NCI-H460 (cell line): ENCODE measurements around the gene DFFA. TPM values are rescaled to one million over a fixed set of nuclear protein-coding genes. Genes with fewer than 3 reads are reported as not detected.
"Not testable (repeated sequence)": the region's sequence is repeated elsewhere in the genome, so short reads cannot be mapped to it uniquely, and the experiment has no call there.

Source experiments
- DNase-seq: peaks from one replicate; pipeline ENCODE4 v3.0.0-alpha.2; 2016; ENCODE audit warnings: low read depth; ENCODE audit errors: extremely low read depth
- total RNA-seq: library from RNA; depleted of rRNA; stranded (reverse); fragments of >200 nt; shearing (Covaris generic); gene quantifications from 2 replicates; pipeline ENCODE4 v1.2.3, GENCODE V29; 2014

Gene DFFA
- total RNA-seq, 1 experiment from 2014 or later = 20.5 TPM

- DNase-seq = no peak
These were observed 34.3 kb upstream of the DFFA start for GRCh38 chr1:10506677-10507047.

GRCh38 chr1:10506046-10506676 is 33.8 kb upstream of the DFFA start:
- not testable (repeated sequence) for DNase-seq

DNA sequence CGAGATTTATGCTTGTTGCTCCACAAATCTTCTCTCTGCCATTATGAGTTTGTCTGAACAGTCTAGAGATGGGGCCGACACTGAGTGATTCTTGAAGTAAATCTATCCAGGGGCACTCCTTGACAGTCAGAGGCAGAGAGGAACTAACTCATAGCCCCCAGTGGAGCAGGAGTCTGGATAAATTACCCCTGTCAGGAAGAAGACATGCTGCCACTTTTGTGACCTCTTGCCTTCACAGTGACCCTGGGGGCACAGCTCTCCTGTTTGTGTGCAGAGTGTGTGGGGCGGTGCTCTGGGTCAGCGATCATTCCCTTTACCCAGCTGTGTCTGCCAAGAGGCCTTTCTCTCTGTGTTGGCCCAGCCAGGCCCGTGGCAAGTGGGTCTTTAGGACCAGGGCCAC is 31.9 kb upstream of the DFFA start:
- DNase-seq = no peak

- no peak for DNase-seq
These were observed 29.9 kb upstream of the DFFA start for GRCh38 chr1:10502206-10502605.

DNA sequence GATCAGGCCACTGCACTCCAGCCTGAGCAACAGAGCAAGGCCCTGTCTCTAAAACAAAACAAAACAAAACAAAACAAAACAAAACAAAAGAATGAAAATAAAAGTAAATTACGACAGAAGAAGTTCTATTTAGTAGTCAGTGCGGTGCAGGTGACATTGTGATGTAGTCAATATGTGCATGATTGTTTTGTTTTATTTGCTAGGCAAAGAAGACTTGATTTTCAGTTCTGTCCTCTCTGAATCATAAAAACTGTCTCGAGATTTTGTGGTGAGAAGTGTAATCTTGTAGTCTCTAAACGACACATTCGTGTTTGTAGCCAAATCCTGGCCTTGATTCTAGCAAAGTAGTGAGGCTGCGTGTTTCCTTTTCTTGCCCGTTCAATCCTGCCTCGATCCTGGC is 25.9 kb upstream of the DFFA start:
- DNase-seq = no peak

DNA sequence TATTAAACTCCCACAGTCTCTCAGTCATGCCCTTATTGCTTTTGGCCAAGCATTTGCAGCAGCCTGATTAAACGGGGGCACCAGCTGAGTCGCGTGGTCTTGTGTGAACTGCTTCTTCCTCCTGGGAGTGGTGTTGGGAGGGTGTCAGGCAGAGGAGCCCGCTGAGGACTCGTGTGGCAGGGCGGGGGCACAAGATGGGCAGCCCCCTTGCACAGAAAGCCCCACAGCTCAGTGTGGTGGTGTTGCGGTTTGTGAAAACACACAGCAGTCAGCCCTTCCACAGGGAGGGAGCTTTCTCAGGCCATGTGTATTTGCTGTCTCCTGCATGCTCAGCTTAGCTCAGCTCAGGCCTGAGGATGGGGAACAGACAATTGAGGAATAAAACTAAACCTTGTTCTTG is 24.8 kb upstream of the DFFA start:
- no peak for DNase-seq

DNA sequence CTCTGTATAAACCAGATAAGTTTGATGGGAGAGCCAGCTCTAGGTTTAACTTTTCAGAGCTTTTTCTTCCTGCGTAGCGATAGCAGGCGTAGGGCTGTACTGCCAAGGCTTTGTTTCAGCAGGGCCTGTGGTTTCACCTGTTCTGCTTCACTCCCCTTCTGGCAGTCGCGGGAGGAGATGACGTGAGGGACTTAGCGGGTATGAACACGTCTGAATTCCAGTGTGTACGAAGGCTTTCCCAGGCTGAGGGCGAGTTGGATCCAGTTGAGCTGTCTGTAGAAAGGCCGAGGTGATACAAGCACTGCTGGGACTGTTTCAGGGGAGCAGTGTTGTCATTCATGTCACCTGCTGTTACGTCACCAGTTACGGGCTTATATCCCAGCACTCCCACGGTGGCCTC is 23.6 kb upstream of the DFFA start:
- DNase-seq = no peak

DNA sequence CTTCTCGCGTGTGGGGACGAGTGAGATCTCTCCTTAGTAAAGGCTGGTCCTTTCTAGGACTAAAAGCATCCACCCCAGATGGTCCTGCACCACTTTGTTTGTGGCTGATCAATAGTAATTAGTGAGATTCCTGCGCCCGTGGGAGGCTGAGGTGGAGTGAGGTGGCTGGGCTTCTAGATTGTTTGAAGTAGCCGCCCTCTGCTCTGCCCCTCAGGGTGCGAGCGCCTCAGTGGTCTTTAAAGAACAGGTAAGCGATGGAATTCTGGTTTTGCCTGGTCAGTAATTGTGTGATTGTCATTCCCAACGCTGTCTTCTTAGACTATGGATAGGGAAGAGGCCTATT is 23.1 kb upstream of the DFFA start:
- DNase-seq = no peak

- DNase-seq = peak; percentile 52
These were observed 22.6 kb upstream of the DFFA start for GRCh38 chr1:10494754-10495474.

GRCh38 chr1:10494418-10494753 is 22.1 kb upstream of the DFFA start:
- DNase-seq = no peak

GRCh38 chr1:10490286-10490970 is 18.1 kb upstream of the DFFA start:
- no peak for DNase-seq

DNA sequence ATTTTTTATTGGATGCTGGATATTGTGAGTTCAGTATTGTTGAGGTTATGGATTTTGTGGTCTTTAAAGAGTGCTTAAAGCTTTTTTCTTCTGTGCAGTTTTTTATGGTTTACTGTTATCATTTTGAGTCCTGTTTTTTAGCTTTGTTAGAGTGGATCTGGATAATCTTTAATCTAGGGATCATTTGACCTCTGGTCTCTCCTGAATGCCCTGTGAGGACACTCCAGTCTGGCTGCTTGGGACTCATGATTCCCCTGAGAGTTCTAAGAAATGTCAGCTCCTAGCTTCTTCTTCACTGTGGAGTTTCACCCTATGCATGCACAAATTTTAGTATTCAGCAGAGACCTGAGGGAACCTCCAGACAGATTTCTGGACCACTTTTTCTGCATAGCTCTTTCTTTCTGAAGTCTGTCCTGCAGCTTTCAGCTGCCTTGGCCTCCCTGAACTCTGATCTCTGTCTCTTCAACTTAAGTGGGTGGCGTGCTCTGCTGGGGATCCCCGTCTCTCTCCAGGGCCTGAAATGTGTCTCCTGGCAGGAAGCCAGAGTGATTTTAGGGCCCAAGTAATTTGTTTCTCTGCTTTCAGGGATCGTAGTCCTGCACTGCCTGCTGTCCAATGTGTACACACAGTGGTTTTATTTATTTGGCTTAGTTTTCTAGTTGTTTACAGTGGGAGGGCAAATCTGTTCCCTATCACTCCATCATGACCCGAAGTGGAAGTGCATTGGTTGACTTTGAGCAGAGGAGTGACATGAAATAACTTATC is 17.1 kb upstream of the DFFA start:
- no peak for DNase-seq

- DNase-seq = no peak
These were observed 12.2 kb upstream of the DFFA start for GRCh38 chr1:10484521-10484920.

- no peak for DNase-seq
These were observed 8.3 kb upstream of the DFFA start for GRCh38 chr1:10480614-10481013.

GRCh38 chr1:10479296-10479695 is 7.0 kb upstream of the DFFA start:
- no peak for DNase-seq

DNA sequence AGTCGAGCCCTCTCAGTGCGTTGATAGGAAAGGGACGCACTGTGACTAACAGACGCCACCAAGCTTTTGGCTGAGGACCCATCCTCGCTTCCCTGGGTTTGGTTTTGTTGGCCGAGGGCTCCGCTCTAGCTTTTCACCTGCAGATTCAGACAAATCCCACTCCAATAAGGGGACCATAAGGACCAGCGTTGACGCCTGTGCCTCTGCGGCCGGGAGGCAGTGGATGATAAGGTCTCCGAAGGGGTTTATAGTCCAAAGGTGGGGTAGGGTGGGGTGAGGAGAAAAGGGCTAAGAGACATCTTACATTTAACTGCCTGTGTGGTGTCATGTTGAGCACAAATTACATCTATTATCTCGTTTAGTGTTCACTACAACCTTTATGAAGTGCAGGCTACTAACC is 3.2 kb upstream of the DFFA start:
- no peak for DNase-seq

- peak; percentile 77 for DNase-seq
These were observed 2.5 kb upstream of the DFFA start, which contains the start of gene PEX14 for GRCh38 chr1:10474613-10475507. PEX14 (plus strand) TSS chr1:10474950; CDS start chr1:10474967, 17 bp downstream.

DNA sequence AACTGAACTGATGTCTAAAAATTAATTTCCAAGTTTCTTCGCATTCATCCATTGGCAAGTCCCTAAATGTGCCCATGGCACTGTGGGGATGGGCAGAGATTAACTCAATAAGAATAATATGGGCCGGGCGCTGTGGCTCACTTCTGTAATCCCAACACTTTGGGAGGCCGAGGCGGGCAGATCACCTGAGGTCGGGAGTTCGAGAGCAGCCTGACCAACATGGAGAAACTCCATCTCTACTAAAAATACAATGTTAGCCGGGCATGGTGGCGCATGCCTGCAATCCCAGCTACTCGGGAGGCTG is 1.9 kb upstream of the DFFA start:
- DNase-seq = not testable (repeated sequence)

GRCh38 chr1:10473145-10473765 is 926 bp upstream of the DFFA start:
- no peak for DNase-seq
